NK-92 treated with Interleukin-12 subunit alpha and Interleukin-12 subunit beta, amount 100 ng/mL, for 24 hours (cell line): Measurements from ENCODE around the gene MEFV.
"Not testable (repeated sequence)": the region's sequence is repeated elsewhere in the genome, so short reads cannot be mapped to it uniquely, and the experiment has no call there.

ENCODE experiments used
- DNase-seq: peaks from one replicate; lab custom pipeline; 2025; lab: John Stamatoyannopoulos, UW

MEFV gene

GRCh38 chr16:3215601-3216262 is 40.7 kb downstream of the MEFV start:
- DNase-seq: no peak

GRCh38 chr16:3214904-3215600 is 41.4 kb downstream of the MEFV start:
- DNase-seq: no peak

- no peak for DNase-seq
Measured at GRCh38 chr16:3212567-3212966, 43.9 kb downstream of the MEFV start.

GRCh38 chr16:3212006-3212405 is 44.4 kb downstream of the MEFV start:
- no peak for DNase-seq

GRCh38 chr16:3207086-3207953 is 49.1 kb downstream of the MEFV start:
- no peak for DNase-seq

GRCh38 chr16:3205939-3206338 is 50.5 kb downstream of the MEFV start:
- DNase-seq: not testable (repeated sequence)

- DNase-seq: no peak
Measured at GRCh38 chr16:3202903-3203539, 53.4 kb downstream of the MEFV start.

- no peak for DNase-seq
Measured at GRCh38 chr16:3198334-3199072, 57.9 kb downstream of the MEFV start.

GRCh38 chr16:3197694-3198333 is 58.6 kb downstream of the MEFV start:
- DNase-seq: not testable (repeated sequence)

GRCh38 chr16:3195975-3196374 is 60.5 kb downstream of the MEFV start:
- no peak for DNase-seq

GRCh38 chr16:3194792-3195191 is 61.6 kb downstream of the MEFV start:
- DNase-seq: no peak

GRCh38 chr16:3193221-3194212 is 62.9 kb downstream of the MEFV start:
- no peak for DNase-seq

GRCh38 chr16:3192476-3193019 is 63.9 kb downstream of the MEFV start:
- no peak for DNase-seq
